Activated CD8-positive, alpha-beta memory T cell treated with anti-CD3 and anti-CD28 coated beads, Interleukin-2, amount 50 U/mL, for 24 hours (primary cell): ENCODE results near the gene ROR2.

Source experiments
- DNase-seq: peaks from one replicate; pipeline ENCODE4 v3.0.0-alpha.2; 2020; ENCODE audit errors: extremely low read depth

ROR2 gene

GRCh38 chr9:91775011-91775707 is 174.9 kb downstream of the ROR2 start:
- no peak for DNase-seq

- no peak for DNase-seq
These were observed 176.9 kb downstream of the ROR2 start for GRCh38 chr9:91773156-91773555.

- DNase-seq = no peak
These were observed 178.2 kb downstream of the ROR2 start for GRCh38 chr9:91771864-91772263.

GRCh38 chr9:91771027-91771426 is 179.0 kb downstream of the ROR2 start:
- no peak for DNase-seq

- no peak for DNase-seq
These were observed 179.8 kb downstream of the ROR2 start for GRCh38 chr9:91770229-91770628.

GRCh38 chr9:91768977-91769916 is 180.8 kb downstream of the ROR2 start:
- DNase-seq = no peak

- DNase-seq = no peak
These were observed 181.5 kb downstream of the ROR2 start for GRCh38 chr9:91768507-91768906.

GRCh38 chr9:91766315-91767069 is 183.5 kb downstream of the ROR2 start:
- no peak for DNase-seq

GRCh38 chr9:91765296-91765695 is 184.7 kb downstream of the ROR2 start:
- no peak for DNase-seq

- no peak for DNase-seq
These were observed 185.4 kb downstream of the ROR2 start for GRCh38 chr9:91764661-91765060.

GRCh38 chr9:91761362-91761761 is 188.7 kb downstream of the ROR2 start:
- no peak for DNase-seq

GRCh38 chr9:91760906-91761305 is 189.1 kb downstream of the ROR2 start:
- no peak for DNase-seq

- DNase-seq = no peak
These were observed 191.5 kb downstream of the ROR2 start for GRCh38 chr9:91758491-91758981.

- no peak for DNase-seq
These were observed 192.2 kb downstream of the ROR2 start for GRCh38 chr9:91757782-91758181.

- DNase-seq = no peak
These were observed 193.6 kb downstream of the ROR2 start for GRCh38 chr9:91756510-91756780.

GRCh38 chr9:91755761-91756509 is 194.1 kb downstream of the ROR2 start:
- DNase-seq = no peak

GRCh38 chr9:91753711-91754110 is 196.3 kb downstream of the ROR2 start:
- no peak for DNase-seq

GRCh38 chr9:91751922-91752321 is 198.1 kb downstream of the ROR2 start:
- DNase-seq = no peak

GRCh38 chr9:91750343-91750742 is 199.7 kb downstream of the ROR2 start:
- DNase-seq = no peak

- DNase-seq = no peak
These were observed 203.1 kb downstream of the ROR2 start for GRCh38 chr9:91746904-91747303.

GRCh38 chr9:91746357-91746756 is 203.7 kb downstream of the ROR2 start:
- DNase-seq = no peak

GRCh38 chr9:91744114-91744513 is 205.9 kb downstream of the ROR2 start:
- no peak for DNase-seq
